HUDEP-2 (cell line): Measurements from ENCODE around the gene PDGFRB.
A peak's percentile ranks its signal among the peaks of the same experiment; 100 is the strongest.

ENCODE experiments used
- DNase-seq, 76 experiments: peaks; one replicate each; lab custom pipeline; 2025; ENCODE audit not compliant: unreplicated experiment in 76 of 76; lab: John Stamatoyannopoulos, UW

Gene PDGFRB

DNA sequence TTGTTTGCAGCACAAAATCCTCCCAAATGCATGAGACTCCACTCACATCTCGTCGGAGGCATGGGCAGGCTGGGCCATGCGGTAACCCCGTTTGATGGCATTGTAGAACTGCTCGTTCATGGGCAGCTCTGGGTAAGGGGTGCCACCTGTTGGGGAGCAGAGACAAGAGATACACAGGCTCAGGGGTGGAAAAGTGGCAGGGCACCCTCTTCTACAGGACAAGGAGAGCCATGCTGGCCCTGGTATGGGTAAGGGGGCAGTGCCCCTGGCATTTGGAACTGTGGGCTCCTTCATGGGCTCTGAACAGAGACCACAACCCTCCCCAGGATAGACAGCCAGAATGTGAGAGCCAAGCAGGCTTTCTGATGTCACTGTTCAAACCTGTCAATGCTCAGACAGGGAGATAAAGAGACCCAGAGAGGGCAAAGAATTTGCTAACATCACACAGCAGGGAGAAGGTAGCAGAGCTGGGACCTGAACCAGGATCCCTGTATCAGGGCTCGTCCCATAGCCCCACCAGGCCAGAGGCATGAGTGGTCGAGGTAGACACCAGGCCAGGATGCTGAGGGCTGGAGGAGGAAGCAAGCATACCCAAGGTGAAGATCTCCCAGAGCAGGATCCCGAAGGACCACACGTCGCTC is 36.1 kb downstream of the PDGFRB start:
- DNase-seq: no peak

DNA sequence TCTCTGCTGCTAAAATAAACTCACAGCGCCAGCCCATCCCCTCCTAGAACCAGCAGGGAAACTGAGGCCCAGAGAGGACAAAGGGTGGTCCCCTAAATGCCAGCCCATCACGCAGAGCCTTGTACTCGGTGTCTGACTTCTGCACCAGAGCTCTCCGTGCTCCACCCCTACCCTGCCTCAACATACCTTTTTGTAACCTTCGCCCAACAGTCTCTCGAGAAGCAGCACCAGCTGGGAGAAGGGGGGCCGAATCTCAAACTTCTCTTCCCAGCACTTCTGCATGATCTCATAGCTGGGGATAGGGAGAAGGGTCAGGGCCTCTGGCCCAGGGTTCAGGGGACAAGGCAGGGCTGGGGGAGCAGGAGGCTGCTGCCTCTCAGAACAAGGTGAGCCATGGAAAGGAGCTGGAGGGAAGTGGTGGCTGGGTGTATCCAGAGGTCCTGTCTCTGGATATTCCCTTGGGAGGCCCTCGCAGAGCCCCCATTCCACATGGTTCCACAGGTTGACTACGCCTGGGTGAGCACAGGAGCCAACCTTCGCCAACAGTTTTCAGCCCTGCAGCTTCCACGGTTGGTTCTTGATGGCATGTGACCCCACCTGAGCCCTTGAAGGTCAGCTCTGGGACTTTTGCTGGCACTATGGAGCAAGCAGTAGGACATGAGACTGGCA is 37.0 kb downstream of the PDGFRB start:
- no peak for DNase-seq

DNA sequence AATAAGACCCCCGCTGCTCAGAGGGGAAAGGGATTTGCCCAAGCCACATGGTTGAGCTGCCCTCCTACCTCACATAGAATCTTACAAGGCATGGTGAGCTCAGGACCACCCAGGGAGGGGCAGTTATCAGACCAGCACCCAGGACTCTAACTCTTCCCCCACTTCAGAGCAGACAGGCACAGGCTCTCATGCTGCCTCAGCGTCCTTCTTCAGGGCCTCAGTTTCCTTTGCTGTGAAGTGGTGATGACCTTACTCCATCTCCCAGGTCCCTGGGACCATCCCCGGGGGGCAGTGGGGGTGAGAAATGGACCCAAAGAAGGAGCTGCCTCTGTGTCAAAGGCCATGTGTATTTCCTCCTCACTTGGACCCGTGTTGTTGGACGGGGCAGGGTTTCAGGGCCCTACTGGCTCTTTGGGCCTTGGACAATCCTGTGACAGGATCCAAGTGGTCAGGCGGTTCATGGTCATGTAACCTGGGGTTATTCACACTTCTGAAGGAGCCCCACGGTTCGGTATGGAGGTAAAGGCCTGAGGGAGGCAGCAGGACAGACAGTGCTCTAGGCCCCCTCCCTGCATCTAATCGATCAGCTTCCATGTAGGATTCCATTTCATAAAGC is 37.6 kb downstream of the PDGFRB start:
- DNase-seq: no peak

DNA sequence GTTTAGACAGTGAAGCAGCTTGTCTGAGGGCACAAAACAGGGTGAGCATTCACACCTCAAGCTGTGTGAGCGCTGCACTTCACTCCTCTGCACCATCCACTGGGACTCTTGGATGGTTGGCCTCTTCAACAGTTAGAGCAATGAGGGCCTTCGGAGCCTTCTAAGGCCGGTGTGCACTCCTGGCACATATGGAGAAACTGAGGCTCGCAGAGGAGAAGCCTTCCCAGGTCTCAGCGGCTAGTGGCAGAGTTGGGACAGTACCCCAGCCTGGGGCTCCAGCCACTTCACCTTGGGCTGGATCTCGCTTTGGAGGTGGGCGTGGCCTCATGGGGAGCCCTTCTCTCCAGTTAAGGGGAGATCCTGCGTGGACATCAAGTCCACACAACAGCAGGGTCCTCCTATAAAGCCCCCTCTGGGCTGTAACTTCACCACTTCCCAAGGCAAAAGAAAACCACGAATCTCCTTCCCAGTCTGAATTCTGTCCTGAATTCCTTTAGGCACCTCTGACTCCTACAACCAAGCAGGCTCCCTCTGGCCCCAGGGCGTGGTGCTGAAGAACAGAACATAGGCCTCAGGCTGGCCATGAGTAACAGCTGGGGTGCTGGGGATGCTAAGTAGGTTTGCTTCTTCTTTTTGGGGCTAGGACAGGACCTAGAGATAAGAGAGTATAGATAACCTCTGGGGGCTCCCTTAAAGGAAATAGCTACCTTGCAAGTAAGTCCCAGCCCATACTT is 38.8 kb downstream of the PDGFRB start:
- DNase-seq: peak in 1 of 76 experiments; percentile 31

DNA sequence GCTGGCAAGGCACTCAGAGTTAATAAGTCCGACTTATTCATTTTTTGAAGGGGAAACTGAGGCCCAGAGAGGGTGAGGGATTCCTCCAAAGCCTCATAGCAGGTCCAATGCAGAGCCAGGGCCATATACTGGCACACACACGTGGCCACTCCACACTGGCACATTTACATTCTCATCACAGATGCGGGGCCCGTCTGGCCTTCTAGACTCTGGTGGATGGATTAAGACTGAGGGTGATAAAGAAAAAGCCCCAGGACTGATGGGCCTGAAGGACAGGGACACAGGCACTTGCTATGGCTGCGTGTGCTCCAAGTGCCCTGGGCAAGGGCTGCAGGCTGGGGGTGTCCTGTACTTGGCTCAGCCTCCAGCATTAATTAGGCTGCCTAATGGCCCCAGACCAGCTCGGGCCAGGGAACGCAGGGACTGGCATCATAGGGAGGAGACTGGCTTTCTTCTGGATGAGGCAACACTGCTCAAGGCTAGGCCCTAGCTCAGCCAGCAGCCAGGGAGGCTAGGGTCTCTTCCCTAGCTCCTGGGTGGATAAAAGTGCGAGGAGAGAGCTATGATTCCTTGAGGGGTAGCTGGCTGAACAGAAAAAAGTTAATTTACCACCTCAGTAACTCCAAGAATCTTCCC is 40.8 kb downstream of the PDGFRB start:
- DNase-seq: no peak

DNA sequence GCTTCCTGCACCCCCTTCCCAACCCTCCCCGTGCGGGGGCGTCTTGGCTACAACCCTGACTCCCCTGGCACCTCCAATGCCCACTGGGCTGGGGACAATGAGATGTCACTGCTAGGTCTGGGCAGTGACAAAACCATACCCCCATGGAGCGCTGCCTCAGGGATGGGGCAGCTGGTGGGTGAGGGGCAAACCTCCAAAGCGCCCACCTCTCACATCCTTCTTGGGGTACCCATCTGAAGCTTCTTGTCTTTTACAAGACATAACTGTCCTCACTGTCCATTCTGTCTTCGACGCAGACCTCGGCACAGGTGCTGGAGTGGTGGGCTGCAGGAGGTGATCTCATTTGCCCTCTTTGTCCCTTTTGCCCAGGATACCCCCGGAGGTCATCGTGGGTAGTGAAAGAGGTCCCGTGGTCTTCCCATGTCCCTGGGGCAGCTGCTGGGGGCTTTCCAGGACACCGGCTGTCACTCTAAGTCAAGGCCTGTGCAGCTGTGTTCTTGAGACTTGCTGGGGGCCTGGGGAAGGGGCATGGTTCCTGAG is 41.5 kb downstream of the PDGFRB start:
- DNase-seq: no peak

DNA sequence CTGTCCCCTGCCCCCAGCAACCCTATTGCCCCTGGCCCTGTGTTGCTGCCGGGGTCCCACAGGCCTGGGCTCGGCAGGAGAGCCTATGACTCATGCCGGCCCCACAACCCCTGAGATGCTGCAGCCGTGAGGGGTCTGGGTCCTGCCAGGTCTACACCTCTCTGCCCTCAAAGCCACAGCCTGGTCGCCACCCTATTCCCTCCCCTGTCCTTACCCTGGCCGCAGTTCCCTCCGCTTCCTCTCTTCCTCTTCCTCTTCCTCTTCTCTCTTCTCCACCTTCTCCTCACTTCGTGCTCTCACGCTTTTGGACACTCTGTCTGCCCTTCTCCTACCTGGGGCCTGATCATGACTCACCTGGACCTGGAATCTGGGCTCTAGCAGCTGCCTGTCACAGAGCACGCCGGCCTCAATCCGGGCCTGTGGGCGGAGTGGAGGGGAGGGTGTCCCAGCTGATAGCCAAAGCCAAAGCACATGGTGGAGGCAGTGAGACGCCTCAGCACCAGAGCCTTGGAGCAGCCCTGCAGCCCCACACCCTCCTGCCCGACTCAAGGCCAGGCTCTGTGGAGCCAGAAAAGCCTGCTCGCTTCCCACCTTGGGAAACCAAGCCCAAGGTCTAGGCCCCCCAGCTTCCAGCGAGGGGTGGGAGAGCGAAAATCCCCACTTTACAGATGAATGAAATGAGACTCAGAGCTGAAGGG is 42.4 kb downstream of the PDGFRB start:
- peak in 5 of 76 experiments; percentile 7 to 25 (median 9) for DNase-seq

DNA sequence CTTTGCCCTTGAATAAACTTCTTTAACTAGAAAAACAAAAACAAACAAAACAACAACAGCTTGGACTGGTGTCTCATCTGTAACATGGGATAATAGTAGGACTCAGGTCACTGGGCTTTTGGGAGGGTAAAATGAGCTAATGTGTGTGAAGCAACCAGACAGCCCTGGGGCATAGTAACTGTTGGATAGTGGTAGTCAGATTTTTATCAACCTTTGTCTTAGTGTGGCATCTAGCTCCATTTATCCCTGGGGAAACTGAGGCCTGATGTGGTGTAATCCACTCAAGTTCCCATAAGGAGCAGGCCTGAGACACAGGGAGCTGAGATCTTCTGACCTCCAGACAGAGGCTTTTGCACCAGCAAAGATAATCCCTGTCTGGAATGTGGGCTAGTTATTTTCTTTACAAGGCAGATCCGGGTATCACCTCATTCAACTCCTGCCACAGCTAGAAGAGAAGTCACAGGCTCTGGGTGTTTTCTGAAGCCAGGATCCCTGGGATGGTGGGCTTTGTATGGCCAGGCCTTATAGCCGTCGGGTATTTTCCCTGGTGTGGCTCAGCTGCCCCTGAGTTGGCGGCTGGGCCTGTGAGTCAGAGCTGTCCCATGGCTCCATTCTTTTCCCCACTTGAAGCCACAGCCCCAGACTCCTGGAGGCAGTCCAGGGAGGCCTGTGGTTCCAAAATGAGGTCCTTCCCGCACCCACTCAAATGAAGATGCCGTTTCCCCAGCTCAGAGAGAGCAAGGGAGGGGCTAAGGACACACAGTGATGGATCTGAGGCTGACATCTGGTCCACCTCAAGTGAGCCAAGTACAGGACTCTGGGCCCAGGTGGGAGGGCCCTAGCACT is 43.2 kb downstream of the PDGFRB start:
- DNase-seq: no peak

DNA sequence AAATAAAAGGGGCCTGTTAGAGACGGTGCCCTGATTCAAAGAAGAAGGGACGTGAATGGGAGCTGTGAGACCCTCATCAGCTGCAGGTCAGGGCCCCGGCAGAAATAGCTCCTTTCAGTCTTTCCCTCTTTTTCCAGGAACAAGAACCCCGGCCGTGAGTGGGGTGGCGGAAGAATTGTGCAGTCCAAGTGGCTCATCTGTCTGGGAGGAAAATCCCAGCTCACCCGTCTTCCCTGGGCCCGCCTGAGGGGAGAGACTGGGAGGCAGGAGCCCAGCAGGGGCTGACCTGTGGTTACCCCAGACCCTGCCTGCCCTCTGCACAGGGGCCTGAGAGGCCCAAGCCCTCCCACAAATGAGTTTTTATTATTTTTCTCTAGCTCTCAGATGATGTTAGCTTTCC is 44.5 kb downstream of the PDGFRB start:
- no peak for DNase-seq

DNA sequence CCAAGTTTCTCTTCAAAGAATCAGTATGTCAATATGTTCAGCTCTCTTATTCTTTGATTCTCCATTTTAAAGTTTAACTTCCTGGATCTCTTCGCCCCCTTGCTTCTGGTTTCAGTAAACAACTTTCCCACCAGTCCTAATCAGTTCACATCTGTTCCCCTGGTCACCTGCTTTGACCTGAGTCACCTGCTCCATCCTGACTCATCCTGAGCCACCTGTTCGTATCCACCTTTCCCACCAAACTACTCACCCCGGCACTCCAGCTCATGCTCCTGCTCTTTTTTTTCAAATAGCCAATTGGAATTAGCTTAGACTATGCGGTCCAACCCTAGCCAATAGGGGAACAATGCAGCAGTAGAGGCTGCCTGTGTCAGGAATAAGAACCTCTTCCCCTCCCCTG is 45.7 kb downstream of the PDGFRB start:
- DNase-seq: no peak

DNA sequence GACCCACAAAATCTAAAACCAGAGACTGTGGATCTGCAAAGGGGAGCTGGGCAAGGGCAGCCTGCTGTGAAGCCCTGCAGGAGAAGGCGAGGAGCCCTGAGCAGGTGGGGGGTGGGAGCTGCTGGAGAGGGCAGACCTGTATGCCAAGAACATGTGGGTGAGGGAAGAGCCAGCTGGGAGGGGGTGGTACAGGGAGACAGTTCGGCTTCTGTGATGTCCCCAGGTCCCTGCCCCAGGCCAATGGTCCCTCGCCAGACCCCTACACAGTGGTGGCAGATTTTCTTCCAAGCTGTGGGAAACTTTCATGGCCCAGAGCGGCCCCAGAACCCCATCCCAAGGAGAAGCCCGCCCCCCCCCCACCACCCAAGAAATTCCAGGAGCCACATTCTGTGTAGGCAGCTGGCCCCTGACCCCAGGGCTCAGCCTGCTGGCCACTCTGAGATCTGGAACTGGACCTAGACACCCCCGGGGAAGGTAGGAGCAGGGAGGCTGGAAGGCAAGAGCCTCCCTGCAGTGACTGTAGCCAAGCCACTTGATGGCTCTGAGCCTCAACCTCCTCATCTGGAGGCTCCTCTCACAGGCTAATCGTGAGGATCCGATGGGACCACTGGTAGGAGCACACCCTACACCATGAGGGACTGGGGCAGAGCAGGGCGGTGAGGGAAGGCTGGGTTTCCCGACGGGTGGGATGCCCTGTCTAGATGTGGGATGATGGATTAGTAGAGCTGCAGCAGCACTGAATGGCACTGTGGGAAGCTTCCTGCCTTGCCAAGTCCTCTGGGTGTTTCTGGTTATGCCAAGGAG is 46.7 kb downstream of the PDGFRB start:
- DNase-seq: no peak

DNA sequence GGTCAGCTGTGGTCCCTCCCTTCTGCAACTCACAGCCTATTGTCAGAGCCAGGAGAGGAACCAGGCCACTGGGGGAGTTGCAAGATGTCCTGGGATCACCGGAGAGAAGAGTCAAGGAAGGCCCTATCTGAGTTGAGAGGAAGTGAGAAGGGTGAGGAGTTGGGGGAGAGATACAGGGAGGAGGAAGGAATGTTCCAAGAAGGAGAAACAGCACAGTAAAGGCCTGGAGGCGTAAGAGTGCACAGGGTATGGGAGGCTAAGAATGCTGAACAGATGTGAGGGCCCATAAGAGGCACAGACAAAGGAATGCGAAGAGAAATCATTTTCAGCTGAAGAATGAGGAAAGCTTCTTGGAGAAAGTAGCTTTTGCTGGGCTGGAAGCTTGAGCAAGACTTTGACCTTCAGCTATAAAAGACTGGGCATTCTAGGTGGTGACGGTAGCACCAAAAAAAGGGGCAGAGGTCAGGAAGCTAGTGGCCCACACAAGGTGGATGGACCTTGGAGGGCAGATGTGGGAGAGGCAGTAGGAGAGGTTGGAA is 47.7 kb downstream of the PDGFRB start:
- DNase-seq: no peak

DNA sequence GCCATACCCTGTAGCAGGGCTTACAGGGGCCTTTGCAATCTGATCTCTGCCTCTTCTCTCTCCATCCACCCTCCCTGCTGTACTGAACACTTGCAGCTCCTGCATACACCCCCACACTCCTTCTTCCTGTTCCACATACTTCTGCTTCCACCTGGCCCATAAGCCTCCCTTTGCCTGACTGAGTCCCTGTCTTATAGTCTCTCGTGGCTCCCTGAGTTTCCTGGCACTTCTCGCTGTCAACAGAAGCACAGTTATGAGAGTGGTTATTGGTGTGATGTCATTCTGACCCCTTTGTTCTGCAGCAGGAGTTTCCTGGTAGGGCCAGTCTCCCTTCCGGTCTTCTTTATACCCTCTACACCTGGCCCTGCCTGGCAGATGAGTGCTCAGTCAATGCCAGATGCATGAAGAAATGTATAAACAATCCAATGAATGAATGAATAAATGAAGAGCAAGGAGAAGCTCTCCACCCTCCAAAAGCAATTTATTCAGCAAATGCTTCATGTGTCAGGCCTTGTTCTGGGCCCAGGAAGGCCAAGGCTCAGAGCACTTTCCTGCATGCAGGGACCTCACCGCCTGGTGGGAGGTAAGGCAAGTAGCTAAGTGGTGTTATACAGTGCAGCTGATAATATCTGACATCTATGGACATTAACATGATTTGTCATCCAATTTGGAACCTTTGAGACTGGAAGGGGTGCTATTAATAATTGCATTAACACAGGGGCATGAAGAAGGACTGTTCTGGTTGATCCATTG is 48.8 kb downstream of the PDGFRB start:
- DNase-seq: no peak

DNA sequence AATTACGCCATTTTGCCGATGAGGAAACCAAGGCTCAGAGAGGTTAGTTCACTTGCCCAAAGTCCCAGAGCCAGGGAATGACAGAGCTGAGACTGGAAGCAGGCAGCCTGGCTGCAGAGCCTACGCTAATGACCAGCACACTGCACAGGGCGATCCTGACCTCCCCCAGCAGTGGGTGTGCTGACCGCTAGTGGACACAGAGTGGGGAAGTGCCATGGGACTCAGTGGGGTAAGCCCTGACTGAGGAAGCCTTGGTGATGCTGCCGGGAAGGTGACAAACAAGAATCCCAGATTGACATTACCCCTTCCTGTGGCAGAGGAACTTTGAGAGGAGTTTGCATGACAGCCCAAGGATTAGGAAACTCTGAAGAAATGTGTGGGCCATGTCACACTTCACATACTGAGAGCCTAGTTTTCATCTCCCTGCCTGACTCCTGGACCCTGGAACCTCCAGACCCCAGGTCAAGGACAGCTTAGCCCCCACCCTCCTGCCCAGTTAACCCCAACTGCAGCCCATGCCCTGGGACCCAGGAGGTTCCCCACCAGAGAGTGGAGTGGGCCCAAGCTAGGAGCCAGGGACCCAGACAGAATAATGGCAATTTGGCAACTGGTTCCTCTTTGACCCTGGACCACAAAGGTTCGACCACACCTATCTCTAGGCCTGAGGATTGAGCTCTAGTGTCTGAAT is 49.6 kb downstream of the PDGFRB start:
- DNase-seq: no peak

DNA sequence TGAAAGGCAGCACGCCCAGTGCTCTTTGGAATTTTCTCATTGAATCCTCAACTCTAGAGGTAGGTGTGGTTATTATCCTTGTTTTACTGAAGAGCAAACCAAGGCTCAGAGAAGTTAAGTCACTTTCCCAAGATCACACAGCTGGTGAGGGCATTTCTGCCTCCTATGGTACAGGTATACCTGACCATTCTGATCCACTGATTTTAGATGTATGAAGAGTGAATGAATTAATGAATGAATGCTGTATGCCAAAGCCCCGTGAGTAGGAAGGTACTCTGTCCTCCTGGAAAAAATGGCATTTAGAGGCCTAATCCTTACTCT is 51.1 kb downstream of the PDGFRB start:
- no peak for DNase-seq

DNA sequence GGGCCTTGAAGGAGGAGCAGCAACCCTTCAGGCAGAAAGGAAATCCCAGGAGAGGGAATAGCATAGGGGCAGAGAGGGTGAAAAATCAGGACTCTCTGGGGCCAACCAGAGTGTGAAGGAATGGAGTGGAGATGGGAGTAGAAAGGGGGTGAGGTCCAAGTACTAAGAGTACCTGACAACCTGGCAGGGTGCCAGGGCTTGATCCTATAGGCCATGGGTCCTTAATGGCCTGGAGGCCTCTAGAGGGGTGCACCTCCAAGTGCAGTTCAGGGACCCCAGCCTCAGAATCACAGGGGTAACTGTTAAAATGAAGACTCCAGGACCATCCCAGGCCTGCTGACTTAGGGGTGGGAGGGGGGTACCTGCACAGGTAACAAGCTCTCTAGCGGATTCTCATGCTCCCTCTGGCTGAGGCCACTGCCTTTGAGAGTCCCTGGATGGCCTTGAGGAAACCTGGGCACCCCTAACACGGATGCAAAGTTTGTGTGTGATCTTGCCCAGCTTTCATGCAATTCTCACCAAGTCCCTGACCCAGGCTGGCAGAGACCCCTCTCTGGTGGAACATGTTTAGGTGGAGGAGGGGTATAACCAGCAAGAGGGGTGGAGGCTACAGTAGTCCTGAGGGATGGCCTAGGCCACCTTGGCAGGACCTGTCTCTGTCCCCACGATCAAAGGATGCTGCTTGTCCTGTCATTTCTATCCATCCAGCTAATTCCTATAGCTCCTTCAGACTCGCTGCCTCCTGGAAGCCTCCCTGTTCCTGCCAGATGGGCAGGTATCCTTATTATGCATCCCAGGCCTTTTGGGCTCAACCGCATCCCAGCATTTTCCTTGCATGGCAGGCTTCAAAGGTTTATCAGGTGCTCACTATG is 51.7 kb downstream of the PDGFRB start:
- DNase-seq: no peak
